Fibroblast of lung (primary cell): ENCODE results near the gene GRIK5. TPM values are rescaled to one million over a fixed set of nuclear protein-coding genes. Genes with fewer than 3 reads are reported as not detected.
"Not testable (repeated sequence)": the region's sequence is repeated elsewhere in the genome, so short reads cannot be mapped to it uniquely, and the experiment has no call there.

Experiments
- DNase-seq, 2 donors: peaks; one replicate each; pipeline versions ENCODE4 v3.0.0 to v3.0.0-alpha.2; 2010; ENCODE audit warnings: low read depth in 2 of 2
- H2AFZ ChIP-seq: 2 replicates; pipeline ENCODE4 v1.5.1; 2012; ENCODE audit warnings: low read length, control low read depth, inconsistent platforms
- H3K27ac ChIP-seq: 2 replicates; pipeline ENCODE4 v1.5.1; 2011; ENCODE audit warnings: low read length, control low read depth; ENCODE audit not compliant: insufficient read depth
- H3K27me3 ChIP-seq: 2 replicates; pipeline ENCODE4 v1.5.1; 2011; ENCODE audit warnings: mild to moderate bottlenecking, low read length; ENCODE audit not compliant: control insufficient read depth, insufficient read depth
- H3K36me3 ChIP-seq: 2 replicates; pipeline ENCODE4 v1.5.1; 2011; ENCODE audit warnings: low read length; ENCODE audit not compliant: control insufficient read depth, insufficient read depth
- H3K4me1 ChIP-seq: 2 replicates; pipeline ENCODE4 v1.5.1; 2011; ENCODE audit warnings: low read length; ENCODE audit not compliant: control insufficient read depth, insufficient read depth; ENCODE audit errors: extremely low read depth
- H3K4me2 ChIP-seq: 2 replicates; pipeline ENCODE4 v1.5.1; 2011; ENCODE audit warnings: low read length, control low read depth; ENCODE audit not compliant: insufficient read depth; ENCODE audit errors: extremely low read depth
- H3K4me3 ChIP-seq, 4 experiments: fragments of 200-600 bp in 1 of 4; sonication (generic) in 1 of 4; replicated peaks in 1 of 4; 2 replicates each; pipeline ENCODE4 v1.5.1; 2011 to 2016; ENCODE audit warnings: low read length in 4 of 4, low read depth in 3 of 4, mild to moderate bottlenecking in 3 of 4, control low read depth in 2 of 4, inconsistent platforms in 1 of 4, mixed read lengths in 1 of 4; ENCODE audit not compliant: insufficient read depth in 1 of 4; ENCODE audit errors: control extremely low read depth in 1 of 4
- H3K79me2 ChIP-seq: 2 replicates; pipeline ENCODE4 v1.5.1; 2012; ENCODE audit warnings: mild to moderate bottlenecking, low read length, inconsistent platforms; ENCODE audit not compliant: control insufficient read depth, insufficient read depth
- H3K9ac ChIP-seq: 2 replicates; pipeline ENCODE4 v1.5.1; 2011; ENCODE audit warnings: mild to moderate bottlenecking, low read length, control low read depth; ENCODE audit not compliant: insufficient read depth
- H3K9me3 ChIP-seq: 2 replicates; pipeline ENCODE4 v1.5.1; 2012; ENCODE audit warnings: low read depth, low read length; ENCODE audit not compliant: control insufficient read depth, insufficient read depth
- H4K20me1 ChIP-seq: 2 replicates; pipeline ENCODE4 v1.5.1; 2011; ENCODE audit warnings: low read length; ENCODE audit not compliant: control insufficient read depth, insufficient read depth; ENCODE audit errors: extremely low read depth
- CTCF ChIP-seq, 2 donors: IDR thresholded peaks in 1 of 2; conservative IDR thresholded peaks in 1 of 2; 1 replicate in 1 of 2; 2 replicates in 1 of 2; pipeline ENCODE4 v1.5.1; 2011 to 2012; ENCODE audit warnings: low read length in 2 of 2, control low read depth in 1 of 2, inconsistent platforms in 1 of 2, low read depth in 1 of 2, mild to moderate bottlenecking in 1 of 2
- EZH2 ChIP-seq: IDR thresholded peaks from 2 replicates; pipeline ENCODE4 v1.5.1; 2012; ENCODE audit warnings: low read length, control low read depth, mild to moderate bottlenecking; ENCODE audit errors: missing control alignments
- polyA plus RNA-seq, 2 donors: library from polyadenylated mRNA; depleted of rRNA in 1 of 2; stranded (reverse) in 1 of 2; unstranded in 1 of 2; fragments of >200 nt; gene quantifications; 2 replicates each; pipeline ENCODE4 v1.2.1, GENCODE V29; 2011 to 2012; ENCODE audit warnings: missing spikeins in 1 of 2
- total RNA-seq: library from RNA; depleted of rRNA; stranded (reverse); fragments of >200 nt; gene quantifications from 2 replicates; pipeline ENCODE4 v1.2.1, GENCODE V29; 2014

GRIK5 gene
- total and polyA plus RNA-seq, 2 donors (not counting 1 experiment from before 2014, with no cell fraction given), result 0.03 to 3.5 TPM

- Histone ChIP-seq H2AFZ (no peak overlapping the region), H3K9ac (no peak overlapping the region), H3K27me3 (peaks cover 2% of the 10 kb centered on the region), H4K20me1 (no peaks in the 10 kb centered on the region), H3K4me2 (no peak overlapping the region), H3K79me2 (no peaks in the 10 kb centered on the region), H3K9me3 (no peaks in the 10 kb centered on the region), H3K36me3 (no peaks in the 10 kb centered on the region), H3K4me1 (peaks cover 3% of the 10 kb centered on the region), H3K4me3 (no peak overlapping the region), H3K27ac (no peak overlapping the region)
- no peak for DNase-seq
- TF ChIP-seq EZH2 (no peak), CTCF (conservative IDR thresholded peaks at IDR 0.05 in 1 of 2, IDR thresholded peaks at IDR 0.05 in 1 of 2; ENCODE audit: low read depth in 1 of 2, low read length in 2 of 2) (no peak)
These were observed 48.8 kb downstream of the GRIK5 start for GRCh38 chr19:42021185-42021584.

DNA sequence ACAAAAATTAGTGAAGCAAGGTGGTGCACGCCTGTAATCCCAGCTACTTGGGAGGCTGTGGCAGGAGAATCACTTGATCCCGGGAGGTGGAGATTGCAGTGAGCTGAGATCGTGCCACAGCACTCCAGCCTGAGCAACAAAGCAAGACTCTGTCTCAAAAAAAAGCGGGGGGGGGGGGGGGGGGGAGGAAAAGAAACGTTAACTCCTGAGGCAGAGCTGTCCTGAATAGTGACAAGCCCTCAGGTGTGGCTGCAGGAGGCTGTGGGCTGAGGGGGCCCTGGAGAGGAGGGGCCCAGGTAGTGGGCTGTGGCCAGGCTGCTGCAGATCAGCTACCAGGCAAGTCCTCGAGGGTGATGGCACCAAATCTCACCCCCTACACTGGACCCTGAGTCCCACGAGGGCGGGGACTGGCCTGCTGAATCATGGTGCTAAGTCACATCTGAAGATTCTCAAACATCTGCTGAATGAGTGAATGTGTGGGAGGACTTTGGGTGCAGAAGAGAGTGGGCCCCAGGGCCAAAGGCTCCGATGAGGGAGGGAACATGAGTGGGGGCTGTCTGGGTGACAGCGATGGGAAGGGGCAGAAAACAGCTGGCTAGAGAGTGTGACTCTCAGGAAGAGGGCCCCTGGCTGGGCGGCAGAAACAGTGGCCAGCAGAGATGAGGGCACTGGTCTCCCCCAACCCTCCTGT lies 51.4 kb downstream of the GRIK5 start:
- H3K4me2 ChIP-seq, result no peak overlapping the region
- H2AFZ ChIP-seq, result no peak overlapping the region
- TF ChIP-seq CTCF (conservative IDR thresholded peaks at IDR 0.05 in 1 of 2, IDR thresholded peaks at IDR 0.05 in 1 of 2; ENCODE audit: low read depth in 1 of 2, low read length in 2 of 2) (no peak), EZH2 (no peak)
- H3K4me1 ChIP-seq, result no peaks in the 10 kb centered on the region
- no peaks in the 10 kb centered on the region for H3K27me3 ChIP-seq
- H3K9ac ChIP-seq, result no peak overlapping the region
- DNase-seq, result peak in 1 of 2 donors; percentile 25
- no peak overlapping the region for H3K4me3 ChIP-seq
- H3K79me2 ChIP-seq, result no peaks in the 10 kb centered on the region
- no peak overlapping the region for H3K27ac ChIP-seq
- no peaks in the 10 kb centered on the region for H3K9me3 ChIP-seq
- no peaks in the 10 kb centered on the region for H4K20me1 ChIP-seq
- no peaks in the 10 kb centered on the region for H3K36me3 ChIP-seq

DNA sequence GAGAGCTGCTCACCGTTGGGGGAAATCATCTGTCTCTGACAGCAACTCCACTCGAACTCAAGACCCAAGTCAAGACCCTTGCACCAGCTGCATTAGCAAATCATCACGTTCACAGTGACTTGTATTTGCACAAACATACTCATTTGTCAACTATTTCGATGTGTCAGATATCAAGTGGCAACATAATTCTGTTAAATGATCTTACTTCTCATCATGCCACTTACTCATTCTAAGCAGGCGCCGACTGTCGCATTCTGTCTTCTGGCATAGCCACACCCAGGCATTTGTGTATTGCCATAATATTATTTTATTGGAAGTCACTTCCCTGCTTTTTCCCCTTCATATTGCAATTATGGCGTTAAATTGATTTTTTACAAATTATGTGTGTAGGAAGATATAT lies 53.0 kb downstream of the GRIK5 start:
- Histone ChIP-seq H3K27me3 (no peaks in the 10 kb centered on the region), H3K36me3 (no peaks in the 10 kb centered on the region), H3K27ac (no peak overlapping the region), H3K79me2 (no peaks in the 10 kb centered on the region), H3K4me2 (no peak overlapping the region), H3K4me1 (no peaks in the 10 kb centered on the region), H2AFZ (no peak overlapping the region), H3K9ac (no peak overlapping the region), H3K4me3 (no peak overlapping the region), H3K9me3 (no peaks in the 10 kb centered on the region), H4K20me1 (no peaks in the 10 kb centered on the region)
- DNase-seq, result no peak
- no peak for TF ChIP-seq EZH2
- no peak for TF ChIP-seq CTCF (conservative IDR thresholded peaks at IDR 0.05 in 1 of 2, IDR thresholded peaks at IDR 0.05 in 1 of 2; ENCODE audit: low read depth in 1 of 2, low read length in 2 of 2)

- DNase-seq, H2AFZ ChIP-seq, H3K4me2 ChIP-seq, H3K79me2 ChIP-seq, H3K36me3 ChIP-seq, H3K27me3 ChIP-seq, H4K20me1 ChIP-seq, H3K27ac ChIP-seq, H3K4me1 ChIP-seq, H3K4me3 ChIP-seq, H3K9ac ChIP-seq, H3K9me3 ChIP-seq: not testable (repeated sequence)
These were observed 57.3 kb downstream of the GRIK5 start for GRCh38 chr19:42012747-42013146.
